GM23338 (cell line): ENCODE measurements around the gene EPHB1. TPM values are rescaled to one million over a fixed set of nuclear protein-coding genes. Genes with fewer than 3 reads are reported as not detected.

Experiments used
- ATAC-seq: fragments of 200-7000 bp; cut with Tn5 transposase; 3 replicates; pipeline ENCODE4 v1.9.1; 2020
- DNase-seq: peaks from one replicate; pipeline ENCODE4 v3.0.0-alpha.2; 2015; ENCODE audit warnings: low spot score
- H2AFZ ChIP-seq: fragments of 200-600 bp; sonication (generic); 2 replicates; pipeline ENCODE4 v1.8.0; 2016; ENCODE audit warnings: antibody characterized with exemption, mild to moderate bottlenecking, moderate library complexity
- H3F3A ChIP-seq: fragments of 200-600 bp; sonication (generic); replicated peaks from 2 replicates; pipeline ENCODE4 v1.8.0; 2017; ENCODE audit warnings: antibody characterized with exemption, mixed run types, low read depth
- H3K27ac ChIP-seq: fragments of 200-600 bp; sonication (generic); 2 replicates; pipeline ENCODE4 v1.6.1; 2016; ENCODE audit warnings: low read depth
- H3K27me3 ChIP-seq: fragments of 200-600 bp; sonication (generic); 2 replicates; pipeline ENCODE4 v1.8.0; 2016; ENCODE audit warnings: mild to moderate bottlenecking, mixed run types, moderate library complexity; ENCODE audit not compliant: insufficient read depth
- H3K36me3 ChIP-seq: fragments of 200-600 bp; sonication (generic); 2 replicates; pipeline ENCODE4 v1.8.0; 2016; ENCODE audit warnings: mild to moderate bottlenecking; ENCODE audit not compliant: insufficient read depth
- H3K4me1 ChIP-seq: fragments of 200-600 bp; sonication (generic); 2 replicates; pipeline ENCODE4 v1.8.0; 2016; ENCODE audit warnings: mild to moderate bottlenecking, moderate library complexity; ENCODE audit not compliant: insufficient read depth
- H3K4me2 ChIP-seq: fragments of 200-600 bp; sonication (generic); 2 replicates; pipeline ENCODE4 v1.7.1; 2017; ENCODE audit warnings: mixed run types
- H3K4me3 ChIP-seq: fragments of 200-600 bp; sonication (generic); 2 replicates; pipeline ENCODE4 v1.6.1; 2016; ENCODE audit warnings: mixed run types
- H3K79me2 ChIP-seq: fragments of 200-600 bp; sonication (generic); replicated peaks from 2 replicates; pipeline ENCODE4 v1.8.0; 2017; ENCODE audit warnings: mild to moderate bottlenecking; ENCODE audit not compliant: insufficient read depth
- H3K9me2 ChIP-seq: fragments of 200-600 bp; sonication (generic); 2 replicates; pipeline ENCODE4 v1.8.0; 2017; ENCODE audit not compliant: insufficient read depth
- H4K20me1 ChIP-seq: fragments of 200-600 bp; sonication (generic); replicated peaks from 2 replicates; pipeline ENCODE4 v1.8.0; 2017; ENCODE audit warnings: mild to moderate bottlenecking; ENCODE audit not compliant: insufficient read depth
- H3K27ac Mint-ChIP-seq: 2 replicates; pipeline ENCODE4 v1.8.0; 2020; ENCODE audit warnings: inconsistent platforms, mild to moderate bottlenecking, moderate library complexity, mixed read lengths
- H3K27me3 Mint-ChIP-seq: 3 replicates; pipeline ENCODE4 v1.8.0; 2022; ENCODE audit warnings: low read depth, mild to moderate bottlenecking, moderate library complexity, mixed read lengths, inconsistent platforms; ENCODE audit not compliant: insufficient read depth, poor library complexity
- H3K36me3 Mint-ChIP-seq: 3 replicates; pipeline ENCODE4 v1.8.0; 2021; ENCODE audit warnings: low read depth, mild to moderate bottlenecking, inconsistent platforms, moderate library complexity, mixed read lengths
- H3K4me1 Mint-ChIP-seq: 3 replicates; pipeline ENCODE4 v1.8.0; 2020; ENCODE audit warnings: mild to moderate bottlenecking, inconsistent platforms, mixed read lengths
- H3K4me3 Mint-ChIP-seq: 3 replicates; pipeline ENCODE4 v1.8.0; 2021; ENCODE audit warnings: moderate library complexity, mild to moderate bottlenecking, inconsistent platforms, mixed read lengths
- H3K9me3 Mint-ChIP-seq: 3 replicates; pipeline ENCODE4 v1.8.0; 2020; ENCODE audit warnings: moderate library complexity, mild to moderate bottlenecking, inconsistent platforms, mixed read lengths
- CREB1 ChIP-seq: fragments of 250-450 bp; sonication (Bioruptor Pico); IDR thresholded peaks from 2 replicates; pipeline ENCODE4 v1.5.0; 2020; ENCODE audit warnings: low read depth, mild to moderate bottlenecking, moderate library complexity
- CTCF ChIP-seq, 2 experiments: fragments of 200-600 bp in 1 of 2; sonication (generic) in 1 of 2; conservative IDR thresholded peaks; 2 replicates each; pipeline versions ENCODE4 v1.5.1 to v1.6.1; 2016 to 2017; ENCODE audit warnings: antibody characterized with exemption in 2 of 2, low read depth in 2 of 2, mild to moderate bottlenecking in 2 of 2, moderate library complexity in 1 of 2
- ETS1 ChIP-seq: IDR thresholded peaks from 2 replicates; pipeline ENCODE4 v1.6.1; 2016; ENCODE audit warnings: antibody characterized with exemption
- EZH2 ChIP-seq: fragments of 200-600 bp; sonication (generic); IDR thresholded peaks from one replicate; pipeline ENCODE4 v1.8.0; 2017; ENCODE audit warnings: antibody characterized with exemption, mild to moderate bottlenecking, low read depth; ENCODE audit not compliant: unreplicated experiment
- EZH2phosphoT487 ChIP-seq: fragments of 200-600 bp; sonication (generic); IDR thresholded peaks from one replicate; pipeline ENCODE4 v1.8.1; 2018; ENCODE audit warnings: antibody characterized with exemption; ENCODE audit not compliant: unreplicated experiment
- JUNB ChIP-seq: IDR thresholded peaks from one replicate; pipeline ENCODE4 v1.6.1; 2016; ENCODE audit warnings: antibody characterized with exemption; ENCODE audit not compliant: unreplicated experiment
- NANOG ChIP-seq: IDR thresholded peaks from 2 replicates; pipeline ENCODE4 v1.6.1; 2016; ENCODE audit warnings: antibody characterized with exemption, borderline replicate concordance
- POLR2AphosphoS5 ChIP-seq: IDR thresholded peaks from 2 replicates; pipeline ENCODE4 v1.6.1; 2016; ENCODE audit warnings: antibody characterized with exemption, low read depth
- REST ChIP-seq: IDR thresholded peaks from one replicate; pipeline ENCODE4 v1.6.1; 2018; ENCODE audit warnings: antibody characterized with exemption; ENCODE audit not compliant: unreplicated experiment
- STAT1 ChIP-seq: IDR thresholded peaks from one replicate; pipeline ENCODE4 v1.6.1; 2016; ENCODE audit warnings: antibody characterized with exemption; ENCODE audit not compliant: unreplicated experiment
- ZNF114 ChIP-seq: fragments of 250-450 bp; sonication (Bioruptor Pico); IDR thresholded peaks from 2 replicates; pipeline ENCODE4 v1.5.0; 2020; ENCODE audit warnings: mild to moderate bottlenecking, moderate library complexity
- ZNF331 ChIP-seq: fragments of 250-450 bp; sonication (Bioruptor Pico); IDR thresholded peaks from 2 replicates; pipeline ENCODE4 v1.5.0; 2020; ENCODE audit warnings: low read depth, mild to moderate bottlenecking, moderate library complexity
- ZNF462 ChIP-seq: fragments of 250-450 bp; sonication (Bioruptor Pico); IDR thresholded peaks from 2 replicates; pipeline ENCODE4 v1.5.0; 2020; ENCODE audit warnings: mild to moderate bottlenecking, moderate library complexity
- polyA plus RNA-seq: library from polyadenylated mRNA; unstranded; fragments of >200 nt; fragmentation: Nextera tagmentation; extraction: Ambion mirVana; gene quantifications from 2 replicates; pipeline ENCODE4 v1.2.1, GENCODE V29; 2016
- total RNA-seq: library from RNA; depleted of rRNA; stranded (reverse); fragments of >200 nt; shearing (Covaris generic); gene quantifications from 2 replicates; pipeline ENCODE4 v1.2.3, GENCODE V29; 2014

The EPHB1 gene
- total and polyA plus RNA-seq, 2 experiments from 2014 or later, result 2.7 to 5.2 TPM

- Histone ChIP-seq H3K4me1 (no peaks in the 10 kb centered on the region), H3K4me3 (no peak overlapping the region), H3K79me2 (no peaks in the 10 kb centered on the region), H3K36me3 (no peaks in the 10 kb centered on the region), H3K27ac (no peak overlapping the region), H3F3A (no peaks in the 10 kb centered on the region), H4K20me1 (0 out of 2 replicates have a peak, but pooled peaks cover 4% of the 10 kb centered on the region), H3K27me3 (no peaks in the 10 kb centered on the region), H3K4me2 (no peak overlapping the region), H3K9me2 (peaks cover 9% of the 10 kb centered on the region; the same call in 1 of the 2 replicates), H2AFZ (no peak overlapping the region)
- Mint-ChIP-seq H3K27me3 (peaks cover 7% of the 10 kb centered on the region), H3K9me3 (no peaks in the 10 kb centered on the region), H3K36me3 (no peaks in the 10 kb centered on the region), H3K27ac (no peak overlapping the region), H3K4me1 (no peaks in the 10 kb centered on the region), H3K4me3 (no peak overlapping the region)
- ATAC-seq (no peak), DNase-seq (no peak)
- TF ChIP-seq NANOG (no peak), REST (no peak), STAT1 (no peak), CREB1 (CRISPR knock-in tag) (no peak), CTCF (conservative IDR thresholded peaks at IDR 0.05; ENCODE audit: low read depth in 2 of 2) (no peak), ZNF114 (CRISPR knock-in tag) (no peak), ETS1 (no peak), EZH2phosphoT487 (no peak), JUNB (no peak), ZNF462 (CRISPR knock-in tag) (no peak), EZH2 (no peak), POLR2AphosphoS5 (no peak), ZNF331 (CRISPR knock-in tag) (no peak)
Observed at GRCh38 chr3:134769287-134769868, 25.7 kb upstream of the EPHB1 start.
